ENCODE data around the gene ADAP1. TPM values are rescaled to one million over a fixed set of nuclear protein-coding genes. Genes with fewer than 3 reads are reported as not detected.

ADAP1 gene
- total RNA-seq, 4 donors from 2014 or later = 84.9 to 360 (median 169) TPM

GRCh38 chr7:913736-914520 lies 40.6 kb downstream of the ADAP1 start:
- Histone ChIP-seq H3K27me3 (no peaks in the 10 kb centered on the region), H3K36me3 (no peaks in the 10 kb centered on the region), H3K4me3 (no peak overlapping the region), H3K27ac (peak overlapping the region; percentile 84 to 93 (median 87)), H3K9me3 (no peaks in the 10 kb centered on the region), H3K4me1 (peaks cover 14 to 68% (median 46%) of the 10 kb centered on the region in 4 donors)
- TF ChIP-seq CTCF (IDR thresholded peaks at IDR 0.05) (peak in 2 of 5 experiments; percentile 24 to 47), EP300 (IDR thresholded peaks at IDR 0.05; ENCODE audit: low read depth) (peak; percentile 33), POLR2A (IDR thresholded peaks at IDR 0.05) (peak; percentile 34), POLR2AphosphoS5 (IDR thresholded peaks at IDR 0.05) (peak; percentile 31 to 70 (median 52))
- peak; percentile 93 for DNase-seq
- intact Hi-C loops (cut with DNase I; ENCODE audit: low total_unique reads) (no loop called here), in situ Hi-C loops (cut with MboI; ENCODE audit: low pct_ligation_motif_present in 1 of 4, low pct_unique_long_range_greater_than_20kb in 1 of 4, low sequenced_read_pairs in 3 of 4) (no loop called here)
- 57% methylated on average over 23 of the region's 31 CpGs; no CpG with 5 or more reads in 1 of the 2 donors for WGBS, 2 donors (ENCODE audit: low coverage in 1 of 2)

DNA sequence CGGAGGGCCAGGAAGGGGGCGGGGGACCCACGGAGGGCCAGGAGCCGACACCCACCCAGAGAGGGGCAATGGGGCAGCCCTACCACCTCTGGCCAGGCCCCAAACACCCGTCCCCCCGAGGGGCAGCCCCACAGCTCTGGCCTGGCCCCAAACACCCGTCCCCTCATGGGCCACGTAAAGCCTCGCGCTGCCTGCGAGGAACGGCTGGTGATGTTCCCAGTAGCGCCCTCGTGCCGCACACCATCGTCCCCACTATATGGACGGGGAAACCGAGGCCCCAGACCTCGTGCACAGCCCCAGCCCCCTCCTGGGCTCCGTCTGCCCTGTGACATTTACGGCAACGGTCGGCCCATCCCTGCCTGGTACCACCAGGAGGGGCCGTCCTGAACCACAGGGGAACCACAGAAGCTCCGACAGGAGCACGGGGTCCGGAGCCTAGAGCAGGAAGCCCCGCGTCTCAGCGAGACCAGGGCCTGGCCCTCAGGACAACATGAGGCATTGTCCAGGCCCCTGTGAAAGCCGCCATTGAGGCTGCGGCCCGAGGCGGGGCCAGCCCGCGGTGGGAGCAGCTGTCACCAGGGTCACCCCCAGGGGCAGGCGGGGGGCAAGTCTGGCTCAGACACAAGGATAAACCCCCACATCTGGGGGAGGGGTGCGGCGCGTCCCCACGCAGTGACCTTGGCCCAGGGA lies 42.5 kb downstream of the ADAP1 start:
- no peak overlapping the region for H3K4me3 ChIP-seq
- DNase-seq = no peak
- H3K36me3 ChIP-seq = no peaks in the 10 kb centered on the region
- in situ Hi-C loops (cut with MboI; ENCODE audit: low pct_ligation_motif_present in 1 of 4, low pct_unique_long_range_greater_than_20kb in 1 of 4, low sequenced_read_pairs in 3 of 4) (no loop called here), intact Hi-C loops (cut with DNase I; ENCODE audit: low total_unique reads) (no loop called here)
- TF ChIP-seq POLR2A (IDR thresholded peaks at IDR 0.05) = no peak
- TF ChIP-seq POLR2AphosphoS5 (IDR thresholded peaks at IDR 0.05) = no peak
- no peak for TF ChIP-seq CTCF (IDR thresholded peaks at IDR 0.05)
- no peaks in the 10 kb centered on the region for H3K27me3 ChIP-seq
- H3K4me1 ChIP-seq = peaks cover 14 to 75% (median 43%) of the 10 kb centered on the region in 4 donors
- WGBS, 2 donors (ENCODE audit: low coverage in 1 of 2) = 88% methylated on average over 38 of the region's 41 CpGs; no CpG with 5 or more reads in 1 of the 2 donors
- no peaks in the 10 kb centered on the region for H3K9me3 ChIP-seq
- H3K27ac ChIP-seq = peak overlapping the region in 3 of 4 donors; percentile 2 to 93 (median 17)

- intact Hi-C loops (cut with DNase I; ENCODE audit: low total_unique reads) (no loop called here), in situ Hi-C loops (cut with MboI; ENCODE audit: low pct_ligation_motif_present in 1 of 4, low pct_unique_long_range_greater_than_20kb in 1 of 4, low sequenced_read_pairs in 3 of 4) (no loop called here)
- Histone ChIP-seq H3K4me1 (peaks cover 7 to 67% (median 35%) of the 10 kb centered on the region in 4 donors), H3K27me3 (no peaks in the 10 kb centered on the region), H3K27ac (peak overlapping the region in 2 of 4 donors; percentile 81 to 86), H3K4me3 (no peak overlapping the region), H3K36me3 (no peaks in the 10 kb centered on the region), H3K9me3 (no peaks in the 10 kb centered on the region)
- TF ChIP-seq EP300 (IDR thresholded peaks at IDR 0.05; ENCODE audit: low read depth) (no peak), CTCF (IDR thresholded peaks at IDR 0.05) (no peak), POLR2AphosphoS5 (IDR thresholded peaks at IDR 0.05) (no peak), POLR2A (IDR thresholded peaks at IDR 0.05) (no peak)
- no peak for DNase-seq
- 87% methylated on average over 17 of the region's 19 CpGs; no CpG with 5 or more reads in 1 of the 2 donors for WGBS, 2 donors (ENCODE audit: low coverage in 1 of 2)
These were observed 43.5 kb downstream of the ADAP1 start for GRCh38 chr7:910931-911431.

DNA sequence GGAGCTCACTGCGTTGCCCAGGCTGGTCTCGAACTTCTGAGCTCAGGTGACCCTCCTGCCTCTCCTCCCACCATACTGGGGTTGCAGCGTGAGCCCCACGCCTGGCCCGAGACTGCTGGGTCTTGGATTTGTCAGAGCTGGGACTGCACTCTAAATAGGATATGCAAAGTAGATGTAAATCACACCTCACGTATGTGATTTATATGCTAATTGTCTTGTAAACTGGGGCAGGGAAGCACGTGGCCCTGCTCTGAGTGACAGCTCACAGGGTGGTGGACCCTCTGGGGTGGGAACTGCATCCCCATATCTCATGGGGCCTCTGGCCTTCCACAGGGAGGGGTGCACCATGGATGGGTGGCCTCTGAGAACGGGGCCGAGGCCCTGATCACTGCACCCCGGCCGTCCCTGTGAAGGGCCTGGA lies 44.0 kb downstream of the ADAP1 start:
- H3K36me3 ChIP-seq = no peaks in the 10 kb centered on the region
- no peak overlapping the region for H3K4me3 ChIP-seq
- in situ Hi-C loops (cut with MboI; ENCODE audit: low pct_ligation_motif_present in 1 of 4, low pct_unique_long_range_greater_than_20kb in 1 of 4, low sequenced_read_pairs in 3 of 4) (no loop called here), intact Hi-C loops (cut with DNase I; ENCODE audit: low total_unique reads) (no loop called here)
- DNase-seq = no peak
- H3K27me3 ChIP-seq = no peaks in the 10 kb centered on the region
- H3K9me3 ChIP-seq = no peaks in the 10 kb centered on the region
- 83% methylated on average over 11 of the region's 11 CpGs; no CpG with 5 or more reads in 1 of the 2 donors for WGBS, 2 donors (ENCODE audit: low coverage in 1 of 2)
- peak overlapping the region in 3 of 4 donors; percentile 60 to 86 (median 81) for H3K27ac ChIP-seq
- TF ChIP-seq EP300 (IDR thresholded peaks at IDR 0.05; ENCODE audit: low read depth) (no peak), POLR2A (IDR thresholded peaks at IDR 0.05) (no peak), CTCF (IDR thresholded peaks at IDR 0.05) (no peak), POLR2AphosphoS5 (IDR thresholded peaks at IDR 0.05) (no peak)
- H3K4me1 ChIP-seq = peaks cover 7 to 62% (median 30%) of the 10 kb centered on the region in 4 donors

Data from transverse colon (tissue), 4 donors.